Panc1 (cell line): Measurements from ENCODE around the gene UGT8.

Source experiments
- POLR2AphosphoS5 ChIP-seq: IDR thresholded peaks from 2 replicates; pipeline ENCODE4 v1.6.1; 2012; ENCODE audit warnings: mild to moderate bottlenecking, low read depth, low read length, moderate library complexity
- SIN3A ChIP-seq: IDR thresholded peaks from 2 replicates; pipeline ENCODE4 v1.6.1; 2012; ENCODE audit warnings: low read depth, mild to moderate bottlenecking, low read length, moderate library complexity, borderline replicate concordance; ENCODE audit not compliant: insufficient read depth
- TCF7L2 ChIP-seq: IDR thresholded peaks from 2 replicates; pipeline ENCODE4 v1.6.1; 2011; ENCODE audit warnings: mild to moderate bottlenecking, low read depth, low read length, inconsistent platforms
- TF ChIP-seq, protein P1 (sequence below), 2 experiments: IDR thresholded peaks; 2 replicates each; pipeline ENCODE4 v1.6.1; 2011 to 2012; ENCODE audit warnings: low read depth in 2 of 2, control low read depth in 1 of 2, low read length in 1 of 2, mild to moderate bottlenecking in 1 of 2, moderate library complexity in 1 of 2; ENCODE audit not compliant: insufficient read depth in 1 of 2
- TF ChIP-seq, protein P2 (sequence below): fragments of 450-650 bp; IDR thresholded peaks from 2 replicates; pipeline ENCODE4 v1.5.1; 2017; ENCODE audit warnings: mild to moderate bottlenecking

DNA sequence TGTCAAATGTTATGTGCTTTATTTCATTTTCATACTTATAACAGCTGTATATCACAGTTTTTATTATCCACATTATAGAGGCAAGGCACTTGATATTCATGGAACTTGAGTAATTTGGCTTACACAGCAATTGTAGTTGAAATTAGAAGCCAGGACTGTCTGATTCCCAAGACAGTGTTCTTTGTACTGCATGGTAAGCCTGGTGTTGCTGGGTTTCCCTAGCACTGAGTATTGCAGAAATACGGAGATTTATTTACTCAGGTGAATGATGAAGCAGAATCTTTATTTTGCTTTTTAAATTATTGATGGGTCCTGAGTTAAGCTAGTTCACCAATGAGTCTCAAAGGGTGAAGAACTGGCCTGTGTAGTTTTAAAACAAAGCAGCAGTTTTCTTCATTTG is 70.0 kb downstream of the UGT8 start:
- TF ChIP-seq, protein P1, sequence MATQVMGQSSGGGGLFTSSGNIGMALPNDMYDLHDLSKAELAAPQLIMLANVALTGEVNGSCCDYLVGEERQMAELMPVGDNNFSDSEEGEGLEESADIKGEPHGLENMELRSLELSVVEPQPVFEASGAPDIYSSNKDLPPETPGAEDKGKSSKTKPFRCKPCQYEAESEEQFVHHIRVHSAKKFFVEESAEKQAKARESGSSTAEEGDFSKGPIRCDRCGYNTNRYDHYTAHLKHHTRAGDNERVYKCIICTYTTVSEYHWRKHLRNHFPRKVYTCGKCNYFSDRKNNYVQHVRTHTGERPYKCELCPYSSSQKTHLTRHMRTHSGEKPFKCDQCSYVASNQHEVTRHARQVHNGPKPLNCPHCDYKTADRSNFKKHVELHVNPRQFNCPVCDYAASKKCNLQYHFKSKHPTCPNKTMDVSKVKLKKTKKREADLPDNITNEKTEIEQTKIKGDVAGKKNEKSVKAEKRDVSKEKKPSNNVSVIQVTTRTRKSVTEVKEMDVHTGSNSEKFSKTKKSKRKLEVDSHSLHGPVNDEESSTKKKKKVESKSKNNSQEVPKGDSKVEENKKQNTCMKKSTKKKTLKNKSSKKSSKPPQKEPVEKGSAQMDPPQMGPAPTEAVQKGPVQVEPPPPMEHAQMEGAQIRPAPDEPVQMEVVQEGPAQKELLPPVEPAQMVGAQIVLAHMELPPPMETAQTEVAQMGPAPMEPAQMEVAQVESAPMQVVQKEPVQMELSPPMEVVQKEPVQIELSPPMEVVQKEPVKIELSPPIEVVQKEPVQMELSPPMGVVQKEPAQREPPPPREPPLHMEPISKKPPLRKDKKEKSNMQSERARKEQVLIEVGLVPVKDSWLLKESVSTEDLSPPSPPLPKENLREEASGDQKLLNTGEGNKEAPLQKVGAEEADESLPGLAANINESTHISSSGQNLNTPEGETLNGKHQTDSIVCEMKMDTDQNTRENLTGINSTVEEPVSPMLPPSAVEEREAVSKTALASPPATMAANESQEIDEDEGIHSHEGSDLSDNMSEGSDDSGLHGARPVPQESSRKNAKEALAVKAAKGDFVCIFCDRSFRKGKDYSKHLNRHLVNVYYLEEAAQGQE (IDR thresholded peaks at IDR 0.05; ENCODE audit: insufficient read depth in 1 of 2, low read depth in 2 of 2, low read length in 1 of 2): no peak
- TF ChIP-seq, protein P2, sequence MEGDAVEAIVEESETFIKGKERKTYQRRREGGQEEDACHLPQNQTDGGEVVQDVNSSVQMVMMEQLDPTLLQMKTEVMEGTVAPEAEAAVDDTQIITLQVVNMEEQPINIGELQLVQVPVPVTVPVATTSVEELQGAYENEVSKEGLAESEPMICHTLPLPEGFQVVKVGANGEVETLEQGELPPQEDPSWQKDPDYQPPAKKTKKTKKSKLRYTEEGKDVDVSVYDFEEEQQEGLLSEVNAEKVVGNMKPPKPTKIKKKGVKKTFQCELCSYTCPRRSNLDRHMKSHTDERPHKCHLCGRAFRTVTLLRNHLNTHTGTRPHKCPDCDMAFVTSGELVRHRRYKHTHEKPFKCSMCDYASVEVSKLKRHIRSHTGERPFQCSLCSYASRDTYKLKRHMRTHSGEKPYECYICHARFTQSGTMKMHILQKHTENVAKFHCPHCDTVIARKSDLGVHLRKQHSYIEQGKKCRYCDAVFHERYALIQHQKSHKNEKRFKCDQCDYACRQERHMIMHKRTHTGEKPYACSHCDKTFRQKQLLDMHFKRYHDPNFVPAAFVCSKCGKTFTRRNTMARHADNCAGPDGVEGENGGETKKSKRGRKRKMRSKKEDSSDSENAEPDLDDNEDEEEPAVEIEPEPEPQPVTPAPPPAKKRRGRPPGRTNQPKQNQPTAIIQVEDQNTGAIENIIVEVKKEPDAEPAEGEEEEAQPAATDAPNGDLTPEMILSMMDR: no peak
- TF ChIP-seq POLR2AphosphoS5 (no peak), TCF7L2 (no peak), SIN3A (no peak)
